Aorta (tissue), 5 donors: ENCODE results near the gene TMEM94. TPM values are rescaled to one million over a fixed set of nuclear protein-coding genes. Genes with fewer than 3 reads are reported as not detected.
A peak's percentile ranks its signal among the peaks of the same experiment; 100 is the strongest.

Experiments used
- ATAC-seq: fragments of 200-7000 bp; cut with Tn5 transposase; one replicate; pipeline ENCODE4 v1.9.1; 2022; ENCODE audit warnings: moderate library complexity; ENCODE audit not compliant: low FRiP score
- DNase-seq, 2 donors: peaks; one replicate each; pipeline ENCODE4 v3.0.0-alpha.2; 2020
- H3K27ac ChIP-seq, 2 donors: one replicate each; pipeline ENCODE4 v1.5.1; 2013; ENCODE audit warnings: low read length in 2 of 2, mild to moderate bottlenecking in 2 of 2, moderate library complexity in 2 of 2, control low read depth in 1 of 2, inconsistent platforms in 1 of 2, low read depth in 1 of 2
- H3K27me3 ChIP-seq, 2 donors: one replicate each; pipeline ENCODE4 v1.6.1; 2013; ENCODE audit warnings: control low read depth in 1 of 2, low read length in 1 of 2, mild to moderate bottlenecking in 1 of 2, moderate library complexity in 1 of 2; ENCODE audit not compliant: insufficient read depth in 2 of 2, control insufficient read depth in 1 of 2
- H3K36me3 ChIP-seq, 2 donors: one replicate each; pipeline ENCODE4 v1.6.1; 2013; ENCODE audit warnings: control low read depth in 1 of 2, low read length in 1 of 2, mild to moderate bottlenecking in 1 of 2; ENCODE audit not compliant: insufficient read depth in 2 of 2, control insufficient read depth in 1 of 2
- H3K4me1 ChIP-seq, 2 donors: one replicate each; pipeline ENCODE4 v1.6.1; 2013; ENCODE audit warnings: low read length in 2 of 2, control low read depth in 1 of 2, mild to moderate bottlenecking in 1 of 2, moderate library complexity in 1 of 2; ENCODE audit not compliant: insufficient read depth in 2 of 2, control insufficient read depth in 1 of 2
- H3K4me3 ChIP-seq, 2 donors: one replicate each; pipeline ENCODE4 v1.5.1; 2013; ENCODE audit warnings: low read length in 2 of 2, control low read depth in 1 of 2, mild to moderate bottlenecking in 1 of 2
- H3K9me3 ChIP-seq: one replicate; pipeline ENCODE4 v1.6.1; 2013; ENCODE audit warnings: mild to moderate bottlenecking, low read length; ENCODE audit not compliant: control insufficient read depth
- WGBS, 2 donors: extraction: QIAGEN DNeasy Blood & Tissue Kit; methylation state at CpG; one replicate each; pipeline ENCODE4 v1.1.7; 2013; 5-methylcytosine and 5-hydroxymethylcytosine counted together
- intact Hi-C, 2 donors: fragments of 100-400 bp; cut with DNase I; formaldehyde crosslinking; loops; one replicate each; pipeline versions ENCODE4 v1.14.2 to v1.15.0; 2022
- polyA plus RNA-seq, 2 donors: library from polyadenylated mRNA; stranded (reverse); fragments of 200-250 nt; gene quantifications; one replicate each; pipeline ENCODE4 v1.2.3, GENCODE V29; 2013
- total RNA-seq, 2 donors: library from RNA; stranded (reverse); fragmentation: NEBNext Ultra II Directional; extraction: Animal tissue kit (Norgen Biotek cat#: 25700); gene quantifications; one replicate each; pipeline ENCODE4 v1.2.1, GENCODE V29; 2021
- donor health status: healthy with polysubstance abuse.
- donor health status: Bipolar disorder and iron deficiency.
- donor health status: DM: no; HTN: no; CAD: no.
- donor health status: DM: no; HTN: no; CAD: no.
- donor health status: DM: yes; HTN: yes; CAD: no.

TMEM94 gene
- total and polyA plus RNA-seq, 4 donors: 19.5 to 74.8 (median 53.1) TPM

DNA sequence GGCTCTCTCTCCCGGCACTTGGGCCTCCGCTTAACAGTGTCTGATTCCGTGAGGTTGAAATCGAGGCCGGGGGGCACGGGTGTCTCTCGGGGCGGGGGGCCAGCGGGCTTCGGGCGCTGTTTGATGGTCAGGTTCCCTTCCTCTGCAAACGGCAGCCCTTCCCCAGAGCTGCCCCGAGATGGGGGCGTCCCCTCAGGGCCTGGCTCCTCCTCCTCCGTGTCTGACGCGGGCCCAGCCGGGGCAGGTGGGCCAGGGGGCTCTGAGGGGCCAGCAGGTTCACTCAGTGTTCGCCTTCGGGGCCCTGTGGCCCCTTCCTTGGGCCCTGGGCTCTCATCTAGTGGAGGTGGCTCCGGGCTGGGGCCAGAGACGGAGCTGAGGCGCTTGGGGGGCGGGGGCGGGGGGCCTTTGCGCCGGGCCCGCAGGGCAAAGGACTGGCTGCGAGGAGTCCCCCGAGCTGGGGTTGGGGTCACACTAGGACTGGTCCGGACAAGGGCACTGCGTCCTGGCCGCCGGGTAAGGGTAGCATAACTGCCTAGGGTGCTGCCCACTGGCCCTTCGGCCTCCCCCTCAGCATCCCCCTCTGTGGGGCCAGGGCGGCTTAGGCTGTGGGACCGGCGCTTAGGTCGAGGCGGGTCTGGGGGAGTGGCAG, 45.8 kb downstream of the TMEM94 start:
- H3K4me1 ChIP-seq: no peaks in the 10 kb centered on the region
- intact Hi-C loops: no loop called here
- H3K36me3 ChIP-seq: peaks cover 0 to 5% of the 10 kb centered on the region in 2 donors
- 74% methylated on average over 34 to 40 of the region's 40 CpGs for WGBS, 2 donors
- peak overlapping the region in 1 of 2 donors; percentile 15 for H3K27ac ChIP-seq
- no peak for DNase-seq
- no peak overlapping the region for H3K4me3 ChIP-seq
- no peak for ATAC-seq
- H3K27me3 ChIP-seq: no peaks in the 10 kb centered on the region
- H3K9me3 ChIP-seq: no peaks in the 10 kb centered on the region

DNA sequence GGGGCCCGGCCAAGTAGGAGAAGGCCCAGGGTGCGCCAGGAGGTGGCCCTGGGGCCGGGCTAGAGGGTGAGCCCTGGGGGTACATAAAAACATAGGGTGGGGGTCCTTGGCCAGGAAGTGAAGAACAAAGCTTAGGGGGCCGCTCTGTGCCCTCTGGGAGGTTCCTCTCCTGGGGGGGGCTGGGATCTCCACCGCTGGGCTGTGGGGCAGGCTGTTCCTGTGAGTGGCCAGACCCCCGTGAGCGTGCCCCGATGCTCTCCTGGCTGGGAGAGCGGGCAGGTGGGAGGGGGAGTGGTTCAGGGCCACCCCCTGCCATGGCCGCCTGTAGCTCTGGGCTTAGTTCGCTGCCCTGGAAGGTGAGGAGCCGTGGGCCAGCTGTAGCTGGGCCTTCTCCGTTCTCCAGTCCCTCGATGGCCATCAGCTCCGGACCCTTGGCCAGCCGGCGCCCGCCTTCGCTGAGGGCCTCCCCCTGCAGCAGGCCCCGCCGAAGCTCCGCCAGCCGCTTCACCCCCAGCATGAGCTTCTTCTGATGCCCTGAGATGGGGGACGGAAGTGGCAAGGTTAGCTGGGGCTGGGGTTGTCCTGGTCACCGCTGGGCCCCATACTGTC, 46.4 kb downstream of the TMEM94 start:
- no peak overlapping the region for H3K27ac ChIP-seq
- intact Hi-C loops: no loop called here

DNA sequence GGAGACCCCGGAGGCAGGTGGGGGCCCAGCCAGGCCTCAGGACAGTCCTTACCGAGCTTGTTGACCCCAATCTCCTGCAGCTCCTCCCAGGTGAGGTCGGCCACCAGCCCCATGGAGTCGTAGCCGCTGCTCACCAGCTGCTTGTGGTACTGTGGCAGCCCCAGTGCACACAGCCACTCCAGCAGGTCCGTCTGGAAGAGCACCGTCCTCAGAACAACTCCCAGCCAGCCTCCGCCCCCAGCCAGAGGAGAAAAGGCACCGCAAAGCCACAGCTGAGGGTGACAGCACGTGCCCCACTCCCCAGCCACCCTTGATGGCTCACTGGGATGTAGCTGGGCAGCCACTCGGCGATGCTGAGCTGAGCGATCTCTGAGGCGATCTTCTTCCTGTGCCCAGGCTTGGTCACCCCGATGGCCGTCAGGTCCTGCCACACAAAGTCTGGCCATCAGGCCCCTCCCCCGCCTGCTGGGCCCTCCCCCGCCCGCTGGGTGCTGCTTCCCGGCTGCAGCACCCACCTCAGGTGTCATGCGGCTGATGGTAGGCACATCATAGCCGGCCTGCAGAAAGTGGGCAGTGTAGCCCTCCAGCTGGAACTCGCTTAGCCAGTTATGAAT, 47.0 kb downstream of the TMEM94 start:
- intact Hi-C loops: no loop called here
- Histone ChIP-seq H3K27me3 (no peaks in the 10 kb centered on the region), H3K9me3 (no peaks in the 10 kb centered on the region), H3K27ac (no peak overlapping the region), H3K4me1 (no peaks in the 10 kb centered on the region), H3K4me3 (no peak overlapping the region), H3K36me3 (peaks cover 0 to 5% of the 10 kb centered on the region in 2 donors)
- no peak for DNase-seq
- 84 to 85% methylated on average over 21 to 23 of the region's 23 CpGs for WGBS, 2 donors
- ATAC-seq: no peak

More for the DNA sequence above, 46.4 kb downstream of the TMEM94 start:
- DNase-seq (no peak), ATAC-seq (no peak)
- Histone ChIP-seq H3K4me3 (no peak overlapping the region), H3K27me3 (no peaks in the 10 kb centered on the region), H3K9me3 (no peaks in the 10 kb centered on the region), H3K4me1 (no peaks in the 10 kb centered on the region), H3K36me3 (peaks cover 0 to 5% of the 10 kb centered on the region in 2 donors)
- WGBS, 2 donors: 91 to 94% methylated on average over 24 to 25 of the region's 25 CpGs

DNA sequence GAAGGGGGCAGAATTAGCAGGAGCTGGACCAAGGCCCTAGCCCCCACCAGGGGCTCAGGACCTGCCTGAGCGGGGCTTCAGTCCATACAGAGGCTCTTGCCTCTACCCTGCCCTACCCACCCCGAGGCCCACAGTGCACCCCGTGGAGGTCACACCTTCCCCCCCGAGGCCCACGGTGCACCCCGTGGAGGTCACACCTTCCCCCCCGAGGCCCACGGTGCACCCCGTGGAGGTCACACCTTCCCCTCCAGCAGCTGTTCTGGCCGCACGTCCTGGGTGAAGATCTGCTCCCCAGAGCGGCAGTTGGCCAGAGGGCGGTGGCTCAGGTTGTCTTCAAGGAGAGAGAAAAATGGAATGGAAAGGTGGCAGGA, 47.5 kb downstream of the TMEM94 start:
- intact Hi-C loops: no loop called here
- ATAC-seq (no peak), DNase-seq (no peak)
- no peaks in the 10 kb centered on the region for H3K4me1 ChIP-seq
- H3K27me3 ChIP-seq: no peaks in the 10 kb centered on the region
- H3K9me3 ChIP-seq: no peaks in the 10 kb centered on the region
- H3K36me3 ChIP-seq: peaks cover 0 to 5% of the 10 kb centered on the region in 2 donors
- H3K4me3 ChIP-seq: no peak overlapping the region
- 76 to 78% methylated on average over 13 of the region's 13 CpGs for WGBS, 2 donors
- no peak overlapping the region for H3K27ac ChIP-seq

DNA sequence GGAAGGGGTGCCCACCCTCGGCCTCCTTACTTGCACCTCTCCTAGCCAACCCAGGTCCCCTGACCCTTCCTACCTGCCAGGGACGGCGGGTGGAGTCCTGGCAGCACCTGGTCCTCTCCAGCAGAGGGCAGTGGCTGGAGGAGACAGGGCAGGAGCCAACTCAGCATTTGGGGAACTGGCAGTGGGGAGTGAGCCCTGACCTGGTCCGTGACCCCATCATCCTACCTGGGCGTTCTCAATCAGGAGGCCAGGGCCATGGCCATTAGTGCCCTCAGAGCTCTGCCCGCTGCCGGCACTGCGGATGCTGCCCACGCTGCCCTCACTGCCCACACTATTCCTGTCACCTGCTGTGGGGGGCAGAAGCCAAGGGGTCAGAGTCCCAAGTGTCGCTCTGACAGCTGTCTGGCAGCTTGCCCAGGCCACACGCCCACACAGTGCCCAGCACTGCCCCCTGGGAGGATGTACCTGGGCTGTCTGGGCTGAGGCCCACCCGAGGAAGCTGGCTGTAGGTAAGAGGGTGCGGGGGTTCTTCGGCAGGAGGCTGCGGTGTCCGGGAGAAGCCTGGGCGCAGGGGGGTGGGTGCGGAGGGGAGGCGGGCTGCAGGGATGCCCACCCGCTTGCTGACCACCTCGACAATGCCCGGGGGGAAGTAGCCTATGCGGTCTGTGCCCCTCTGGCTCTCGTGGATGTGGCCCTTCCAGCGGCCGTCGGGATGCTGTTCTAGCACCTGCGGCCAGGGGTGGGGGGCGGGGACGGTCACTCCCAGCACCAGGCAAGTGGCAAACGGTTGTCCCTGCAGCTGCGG, 48.1 kb downstream of the TMEM94 start:
- Histone ChIP-seq H3K4me1 (peaks cover 0 to 3% of the 10 kb centered on the region in 2 donors), H3K9me3 (no peaks in the 10 kb centered on the region), H3K27me3 (no peaks in the 10 kb centered on the region), H3K36me3 (peaks cover 0 to 5% of the 10 kb centered on the region in 2 donors), H3K27ac (no peak overlapping the region), H3K4me3 (no peak overlapping the region)
- DNase-seq (no peak), ATAC-seq (no peak)
- intact Hi-C loops: no loop called here
- 76% methylated on average over 32 of the region's 32 CpGs for WGBS, 2 donors

DNA sequence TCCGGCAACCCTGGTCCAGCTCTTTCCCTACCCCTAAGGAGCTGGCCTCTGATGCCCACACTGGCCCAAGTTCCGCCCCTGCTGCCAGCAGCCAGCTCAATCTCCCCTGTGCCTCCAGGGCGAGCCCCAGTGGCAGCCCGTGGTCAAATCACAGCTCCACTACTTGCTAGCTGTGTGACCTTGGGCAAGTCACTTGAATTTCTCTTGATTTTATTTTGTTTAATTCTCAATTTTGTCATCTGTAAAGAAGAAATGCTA, 48.6 kb downstream of the TMEM94 start:
- WGBS, 2 donors: 90 to 91% methylated on average over 4 of the region's 4 CpGs
- Histone ChIP-seq H3K4me3 (no peak overlapping the region), H3K4me1 (peaks cover 0 to 3% of the 10 kb centered on the region in 2 donors)

DNA sequence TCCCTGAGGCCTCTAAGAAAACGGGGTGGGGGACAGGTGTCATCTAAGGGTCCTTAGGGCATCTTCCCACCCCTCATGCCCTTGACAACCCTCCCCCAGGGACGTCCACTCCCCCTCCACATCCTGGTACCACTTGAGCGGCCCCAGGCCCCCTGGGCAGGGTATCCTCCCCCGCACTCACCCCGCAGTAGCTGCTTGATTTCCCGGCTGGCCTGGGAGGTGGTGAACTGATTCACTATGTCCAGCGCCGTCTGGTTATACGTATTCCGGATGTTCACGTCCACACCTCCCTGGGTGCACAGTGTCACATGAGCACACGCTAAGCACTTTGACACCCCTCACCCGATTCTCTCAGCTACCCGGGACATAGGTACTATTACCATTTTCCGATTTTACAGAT, 49.2 kb downstream of the TMEM94 start:
- no peak for DNase-seq
- 79 to 83% methylated on average over 15 of the region's 15 CpGs for WGBS, 2 donors
- Histone ChIP-seq H3K4me1 (peaks cover 0 to 3% of the 10 kb centered on the region in 2 donors), H3K27me3 (no peaks in the 10 kb centered on the region), H3K36me3 (peaks cover 0 to 5% of the 10 kb centered on the region in 2 donors), H3K4me3 (no peak overlapping the region), H3K27ac (no peak overlapping the region), H3K9me3 (no peaks in the 10 kb centered on the region)
- intact Hi-C loops: no loop called here
- no peak for ATAC-seq

More for the DNA sequence above, 48.6 kb downstream of the TMEM94 start:
- Histone ChIP-seq H3K36me3 (peaks cover 0 to 5% of the 10 kb centered on the region in 2 donors), H3K9me3 (no peaks in the 10 kb centered on the region), H3K27ac (no peak overlapping the region), H3K27me3 (no peaks in the 10 kb centered on the region)
- intact Hi-C loops: no loop called here
- no peak for ATAC-seq
- DNase-seq: no peak

DNA sequence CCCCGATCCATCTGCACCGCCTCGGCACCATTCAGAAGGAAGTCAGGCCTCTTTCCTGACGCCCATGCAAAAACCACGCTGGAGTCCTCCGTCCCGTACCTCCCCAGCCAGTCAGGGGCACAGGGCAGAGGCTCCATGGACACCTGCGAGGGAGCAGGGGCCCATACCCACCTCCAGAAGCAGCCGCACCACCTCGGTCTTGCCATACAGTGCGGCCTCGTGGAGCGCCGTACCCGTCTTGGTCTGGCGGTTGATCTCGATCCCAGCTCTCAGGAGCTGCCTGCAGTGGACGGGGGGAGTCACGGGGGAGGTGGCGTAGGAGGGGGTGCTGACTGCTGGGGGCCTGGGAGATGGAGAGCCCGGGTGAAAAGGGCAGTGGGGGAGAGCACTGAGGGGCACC, 49.7 kb downstream of the TMEM94 start:
- intact Hi-C loops: no loop called here
- 89 to 90% methylated on average over 21 of the region's 21 CpGs for WGBS, 2 donors
- ATAC-seq (no peak), DNase-seq (no peak)
- no peak overlapping the region for H3K27ac ChIP-seq
- peaks cover 0 to 3% of the 10 kb centered on the region in 2 donors for H3K4me1 ChIP-seq
- H3K4me3 ChIP-seq: no peak overlapping the region
- H3K9me3 ChIP-seq: no peaks in the 10 kb centered on the region
- H3K27me3 ChIP-seq: no peaks in the 10 kb centered on the region
- H3K36me3 ChIP-seq: peaks cover 0 to 5% of the 10 kb centered on the region in 2 donors
